HepG2 (cell line): ENCODE results near the gene SERTAD1. TPM values are rescaled to one million over a fixed set of nuclear protein-coding genes. Genes with fewer than 3 reads are reported as not detected.

ENCODE experiments used
- ARNT2 ChIP-seq: sonication (generic); formaldehyde crosslinking; IDR thresholded peaks from 2 replicates; pipeline ENCODE4 v1.8.0; 2022; ENCODE audit warnings: mild to moderate bottlenecking, low read depth, missing genetic modification reagents, moderate library complexity
- ATF1 ChIP-seq: IDR thresholded peaks from 2 replicates; pipeline ENCODE4 v1.6.1; 2016; ENCODE audit warnings: mild to moderate bottlenecking, control low read depth
- ATF2 ChIP-seq: sonication (generic); formaldehyde crosslinking; IDR thresholded peaks from 2 replicates; pipeline ENCODE4 v1.4.0; 2020; ENCODE audit warnings: missing genetic modification reagents
- HHEX ChIP-seq: IDR thresholded peaks from 2 replicates; pipeline ENCODE4 v1.6.1; 2016; ENCODE audit warnings: control low read depth
- MIER3 ChIP-seq: IDR thresholded peaks from 2 replicates; pipeline ENCODE4 v1.6.1; 2016; ENCODE audit warnings: missing compliant biosample characterization, borderline replicate concordance
- MYPOP ChIP-seq: sonication (generic); formaldehyde crosslinking; IDR thresholded peaks from 2 replicates; pipeline ENCODE4 v1.8.1; 2023; ENCODE audit warnings: mild to moderate bottlenecking, moderate library complexity, missing genetic modification reagents
- RCOR2 ChIP-seq: IDR thresholded peaks from 2 replicates; pipeline ENCODE4 v1.6.1; 2016; ENCODE audit warnings: missing biosample characterization, missing genetic modification reagents
- RFX3 ChIP-seq: IDR thresholded peaks from 2 replicates; pipeline ENCODE4 v1.6.1; 2016; ENCODE audit warnings: missing biosample characterization, missing genetic modification reagents
- STAT5B ChIP-seq: sonication (generic); formaldehyde crosslinking; IDR thresholded peaks from 2 replicates; pipeline ENCODE4 v1.4.0; 2020; ENCODE audit warnings: missing genetic modification reagents
- TIGD3 ChIP-seq: sonication (generic); formaldehyde crosslinking; IDR thresholded peaks from 2 replicates; pipeline ENCODE4 v1.5.1; 2020; ENCODE audit warnings: mild to moderate bottlenecking, missing genetic modification reagents, borderline replicate concordance
- YEATS2 ChIP-seq: sonication (generic); formaldehyde crosslinking; IDR thresholded peaks from 2 replicates; pipeline ENCODE4 v1.4.0; 2020; ENCODE audit warnings: missing genetic modification reagents, borderline replicate concordance
- ZBTB42 ChIP-seq: sonication (generic); formaldehyde crosslinking; IDR thresholded peaks from 2 replicates; pipeline ENCODE4 v1.5.0; 2020; ENCODE audit warnings: mild to moderate bottlenecking, missing genetic modification reagents
- ZMYM2 ChIP-seq: sonication (generic); formaldehyde crosslinking; IDR thresholded peaks from 2 replicates; pipeline ENCODE4 v1.8.0; 2022; ENCODE audit warnings: mild to moderate bottlenecking, missing genetic modification reagents
- ZNF142 ChIP-seq: sonication (generic); formaldehyde crosslinking; IDR thresholded peaks from 2 replicates; pipeline ENCODE4 v1.4.0; 2020; ENCODE audit warnings: missing genetic modification reagents
- ZNF20 ChIP-seq: sonication (generic); formaldehyde crosslinking; IDR thresholded peaks from 2 replicates; pipeline ENCODE4 v1.4.0; 2020; ENCODE audit warnings: mild to moderate bottlenecking, moderate library complexity, missing genetic modification reagents
- ZNF225 ChIP-seq: sonication (generic); formaldehyde crosslinking; IDR thresholded peaks from 2 replicates; pipeline ENCODE4 v1.4.0; 2020; ENCODE audit warnings: mild to moderate bottlenecking, missing genetic modification reagents
- ZNF235 ChIP-seq: sonication (generic); formaldehyde crosslinking; IDR thresholded peaks from 2 replicates; pipeline ENCODE4 v1.8.1; 2023; ENCODE audit warnings: mild to moderate bottlenecking, missing genetic modification reagents, borderline replicate concordance
- ZNF292 ChIP-seq: sonication (generic); formaldehyde crosslinking; IDR thresholded peaks from 2 replicates; pipeline ENCODE4 v1.8.1; 2022; ENCODE audit warnings: mild to moderate bottlenecking, low read depth, missing genetic modification reagents, borderline replicate concordance
- ZNF546 ChIP-seq: sonication (generic); formaldehyde crosslinking; conservative IDR thresholded peaks from 2 replicates; pipeline ENCODE4 v1.8.1; 2023; ENCODE audit warnings: mild to moderate bottlenecking, missing genetic modification reagents
- ZNF619 ChIP-seq: sonication (generic); formaldehyde crosslinking; IDR thresholded peaks from 2 replicates; pipeline ENCODE4 v1.4.0; 2020; ENCODE audit warnings: mild to moderate bottlenecking, missing genetic modification reagents
- ZNF724P ChIP-seq: sonication (generic); formaldehyde crosslinking; IDR thresholded peaks from 2 replicates; pipeline ENCODE4 v1.8.0; 2022; ENCODE audit warnings: missing genetic modification reagents, borderline replicate concordance
- polyA plus RNA-seq, 8 experiments: library from polyadenylated mRNA; depleted of rRNA in 3 of 8; stranded (reverse) in 7 of 8; unstranded in 1 of 8; fragments of >200 nt; fragmentation: Illumina TruSeq in 4 of 8; extraction: Trizol in 4 of 8; gene quantifications; 2 replicates each; pipeline versions ENCODE4 v1.2.1 to v1.2.3, GENCODE V29; 2011 to 2016; ENCODE audit warnings: low read depth in 4 of 8, missing spikeins in 1 of 8, mixed read lengths in 1 of 8; ENCODE audit not compliant: insufficient read depth in 1 of 8
- total RNA-seq, 5 experiments: library from RNA; depleted of rRNA; stranded (reverse); fragments of >200 nt; fragmentation: Illumina TruSeq; extraction: Trizol; gene quantifications; 2 replicates each; pipeline ENCODE4 v1.2.3, GENCODE V29; 2016; ENCODE audit warnings: low read depth in 1 of 5

Gene SERTAD1
- total and polyA plus RNA-seq, 2 of the 13 experiments (the other 11 are each of a cell fraction or from before 2014, with no cell fraction given) = 4.3 to 4.5 TPM

GRCh38 chr19:40443131-40443999 lies 17.6 kb upstream of the SERTAD1 start (continued):
- no peak for TF ChIP-seq ZNF142 (CRISPR knock-in tag)
- TF ChIP-seq RFX3 = no peak
- peak; percentile 19; the same call in 1 of the 2 replicates for TF ChIP-seq TIGD3
- no peak for TF ChIP-seq ZMYM2 (CRISPR knock-in tag)
- no peak for TF ChIP-seq ZBTB42 (CRISPR knock-in tag)
- TF ChIP-seq MYPOP (CRISPR knock-in tag) = peak; percentile 25; the same call in 1 of the 2 replicates
- TF ChIP-seq YEATS2 (CRISPR knock-in tag) = peak; percentile 62; the same call in 1 of the 2 replicates
- TF ChIP-seq STAT5B (CRISPR knock-in tag) = no peak
- no peak for TF ChIP-seq ZNF225 (CRISPR knock-in tag)
- no peak for TF ChIP-seq ZNF292 (CRISPR knock-in tag)
- peak; percentile 73 for TF ChIP-seq ATF1 (CRISPR knock-in tag)
- TF ChIP-seq ZNF619 (CRISPR knock-in tag) = no peak
- no peak for TF ChIP-seq ZNF235 (CRISPR knock-in tag)
- TF ChIP-seq ZNF20 (CRISPR knock-in tag) = no peak
- no peak for TF ChIP-seq ZNF724P (CRISPR knock-in tag)
- no peak for TF ChIP-seq HHEX (CRISPR knock-in tag)
- 0 out of 2 replicates have a peak, but pooled peaks have one; percentile 84 for TF ChIP-seq MIER3 (CRISPR knock-in tag)
- TF ChIP-seq RCOR2 (CRISPR knock-in tag) = no peak
- no peak for TF ChIP-seq ZNF546 (CRISPR knock-in tag)
- TF ChIP-seq ARNT2 = no peak
- TF ChIP-seq ATF2 (CRISPR knock-in tag) = no peak
